Lower leg skin (tissue), 3 donors: ENCODE data around the gene RRAGC.

Experiments used
- CTCF ChIP-seq, 3 donors: fragments of 450-650 bp; IDR thresholded peaks; one replicate each; pipeline ENCODE4 v1.5.1; 2016; ENCODE audit warnings: antibody characterized with exemption in 3 of 3, mild to moderate bottlenecking in 3 of 3, moderate library complexity in 2 of 3
- POLR2A ChIP-seq, 2 donors: fragments of 450-650 bp; IDR thresholded peaks; one replicate each; pipeline ENCODE4 v1.6.1; 2016 to 2017; ENCODE audit warnings: antibody characterized with exemption in 2 of 2, mild to moderate bottlenecking in 1 of 2, moderate library complexity in 1 of 2

GRCh38 chr1:38819040-38819439 lies 40.5 kb downstream of the RRAGC start:
- no peak for TF ChIP-seq POLR2A (IDR thresholded peaks at IDR 0.05)
- TF ChIP-seq CTCF (IDR thresholded peaks at IDR 0.05): no peak
